Ishikawa (cell line): Measurements from ENCODE around the gene POLR1H.

Source experiments
- CEBPB ChIP-seq: IDR thresholded peaks from 2 replicates; pipeline ENCODE4 v1.6.1; 2012
- CREB1 ChIP-seq: IDR thresholded peaks from 2 replicates; pipeline ENCODE4 v1.6.1; 2012; ENCODE audit warnings: low read depth
- EGR1 ChIP-seq: IDR thresholded peaks from 2 replicates; pipeline ENCODE4 v1.6.1; 2012
- EP300 ChIP-seq: IDR thresholded peaks from 2 replicates; pipeline ENCODE4 v1.6.1; 2012; ENCODE audit warnings: borderline replicate concordance
- FOXM1 ChIP-seq: IDR thresholded peaks from 2 replicates; pipeline ENCODE4 v1.6.1; 2012; ENCODE audit warnings: low read depth, borderline replicate concordance
- NFIC ChIP-seq: IDR thresholded peaks from 2 replicates; pipeline ENCODE4 v1.6.1; 2012
- RAD21 ChIP-seq: IDR thresholded peaks from 2 replicates; pipeline ENCODE4 v1.6.1; 2012; ENCODE audit warnings: low read depth
- TCF12 ChIP-seq: IDR thresholded peaks from 2 replicates; pipeline ENCODE4 v1.6.1; 2012; ENCODE audit warnings: low read depth
- TEAD4 ChIP-seq: IDR thresholded peaks from 2 replicates; pipeline ENCODE4 v1.6.1; 2012
- YY1 ChIP-seq: IDR thresholded peaks from 2 replicates; pipeline ENCODE4 v1.6.1; 2012; ENCODE audit warnings: low read depth
- ZBTB7A ChIP-seq: IDR thresholded peaks from 2 replicates; pipeline ENCODE4 v1.6.1; 2012; ENCODE audit warnings: low read depth
- TF ChIP-seq, protein P1 (sequence below): IDR thresholded peaks from 2 replicates; pipeline ENCODE4 v1.6.1; 2012; ENCODE audit warnings: low read depth, mild to moderate bottlenecking
- TF ChIP-seq, protein P2 (sequence below): IDR thresholded peaks from 2 replicates; pipeline ENCODE4 v1.6.1; 2012
- TF ChIP-seq, protein P3 (sequence below): IDR thresholded peaks from 2 replicates; pipeline ENCODE4 v1.6.1; 2012

POLR1H gene

DNA sequence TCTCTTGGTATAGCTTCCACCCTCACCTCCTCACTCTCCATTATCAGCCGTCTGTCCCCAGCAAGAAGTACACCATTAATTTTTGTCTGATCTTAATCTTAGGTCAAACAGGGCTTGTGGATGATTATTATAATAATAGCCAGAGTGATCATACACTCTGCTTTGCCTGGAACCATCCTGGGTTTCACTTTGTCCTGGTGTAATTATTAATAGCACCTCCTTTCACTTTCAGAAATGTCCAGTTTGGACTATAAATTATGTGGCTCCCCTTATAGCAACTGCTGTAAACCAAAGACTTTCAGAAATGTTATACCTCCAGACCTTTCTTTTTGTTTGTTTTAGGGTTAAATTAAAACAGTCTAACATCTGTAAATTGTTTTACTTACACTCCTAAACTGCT, 52.8 kb downstream of the POLR1H start:
- TF ChIP-seq, protein P1, sequence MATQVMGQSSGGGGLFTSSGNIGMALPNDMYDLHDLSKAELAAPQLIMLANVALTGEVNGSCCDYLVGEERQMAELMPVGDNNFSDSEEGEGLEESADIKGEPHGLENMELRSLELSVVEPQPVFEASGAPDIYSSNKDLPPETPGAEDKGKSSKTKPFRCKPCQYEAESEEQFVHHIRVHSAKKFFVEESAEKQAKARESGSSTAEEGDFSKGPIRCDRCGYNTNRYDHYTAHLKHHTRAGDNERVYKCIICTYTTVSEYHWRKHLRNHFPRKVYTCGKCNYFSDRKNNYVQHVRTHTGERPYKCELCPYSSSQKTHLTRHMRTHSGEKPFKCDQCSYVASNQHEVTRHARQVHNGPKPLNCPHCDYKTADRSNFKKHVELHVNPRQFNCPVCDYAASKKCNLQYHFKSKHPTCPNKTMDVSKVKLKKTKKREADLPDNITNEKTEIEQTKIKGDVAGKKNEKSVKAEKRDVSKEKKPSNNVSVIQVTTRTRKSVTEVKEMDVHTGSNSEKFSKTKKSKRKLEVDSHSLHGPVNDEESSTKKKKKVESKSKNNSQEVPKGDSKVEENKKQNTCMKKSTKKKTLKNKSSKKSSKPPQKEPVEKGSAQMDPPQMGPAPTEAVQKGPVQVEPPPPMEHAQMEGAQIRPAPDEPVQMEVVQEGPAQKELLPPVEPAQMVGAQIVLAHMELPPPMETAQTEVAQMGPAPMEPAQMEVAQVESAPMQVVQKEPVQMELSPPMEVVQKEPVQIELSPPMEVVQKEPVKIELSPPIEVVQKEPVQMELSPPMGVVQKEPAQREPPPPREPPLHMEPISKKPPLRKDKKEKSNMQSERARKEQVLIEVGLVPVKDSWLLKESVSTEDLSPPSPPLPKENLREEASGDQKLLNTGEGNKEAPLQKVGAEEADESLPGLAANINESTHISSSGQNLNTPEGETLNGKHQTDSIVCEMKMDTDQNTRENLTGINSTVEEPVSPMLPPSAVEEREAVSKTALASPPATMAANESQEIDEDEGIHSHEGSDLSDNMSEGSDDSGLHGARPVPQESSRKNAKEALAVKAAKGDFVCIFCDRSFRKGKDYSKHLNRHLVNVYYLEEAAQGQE, result no peak
- TF ChIP-seq ZBTB7A (no peak), CEBPB (no peak), EGR1 (no peak), TEAD4 (no peak), FOXM1 (no peak), NFIC (no peak), EP300 (no peak), TCF12 (no peak), YY1 (no peak), RAD21 (no peak), CREB1 (no peak)
- TF ChIP-seq, protein P2, sequence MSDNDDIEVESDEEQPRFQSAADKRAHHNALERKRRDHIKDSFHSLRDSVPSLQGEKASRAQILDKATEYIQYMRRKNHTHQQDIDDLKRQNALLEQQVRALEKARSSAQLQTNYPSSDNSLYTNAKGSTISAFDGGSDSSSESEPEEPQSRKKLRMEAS, result no peak
- TF ChIP-seq, protein P3, sequence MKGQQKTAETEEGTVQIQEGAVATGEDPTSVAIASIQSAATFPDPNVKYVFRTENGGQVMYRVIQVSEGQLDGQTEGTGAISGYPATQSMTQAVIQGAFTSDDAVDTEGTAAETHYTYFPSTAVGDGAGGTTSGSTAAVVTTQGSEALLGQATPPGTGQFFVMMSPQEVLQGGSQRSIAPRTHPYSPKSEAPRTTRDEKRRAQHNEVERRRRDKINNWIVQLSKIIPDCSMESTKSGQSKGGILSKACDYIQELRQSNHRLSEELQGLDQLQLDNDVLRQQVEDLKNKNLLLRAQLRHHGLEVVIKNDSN, result no peak
